Uterus (tissue), 4 donors: ENCODE data around the gene FER. TPM values are rescaled to one million over a fixed set of nuclear protein-coding genes. Genes with fewer than 3 reads are reported as not detected.
"Not testable (repeated sequence)": the region's sequence is repeated elsewhere in the genome, so short reads cannot be mapped to it uniquely, and the experiment has no call there.

Experiments used
- DNase-seq, 2 donors: peaks; one replicate each; pipeline ENCODE4 v3.0.0-alpha.2; 2019 to 2020
- H3K27ac ChIP-seq, 2 donors: fragments of 200-600 bp; sonication (generic); 1 replicate in 1 of 2; 2 replicates in 1 of 2; pipeline ENCODE4 v1.5.1; 2016 to 2018
- H3K27me3 ChIP-seq, 2 donors: fragments of 200-600 bp; sonication (generic); one replicate each; pipeline ENCODE4 v1.5.1; 2018 to 2019; ENCODE audit warnings: control low read depth in 1 of 2
- H3K36me3 ChIP-seq, 2 donors: fragments of 200-600 bp; sonication (generic); one replicate each; pipeline ENCODE4 v1.5.1; 2019; ENCODE audit warnings: control low read depth in 1 of 2
- H3K4me1 ChIP-seq, 2 donors: fragments of 200-600 bp; sonication (generic); one replicate each; pipeline ENCODE4 v1.5.1; 2018 to 2019; ENCODE audit warnings: control low read depth in 1 of 2
- H3K4me3 ChIP-seq, 2 donors: fragments of 200-600 bp; sonication (generic); 1 replicate in 1 of 2; 2 replicates in 1 of 2; pipeline ENCODE4 v1.5.1; 2018 to 2019; ENCODE audit warnings: mild to moderate bottlenecking in 1 of 2
- H3K9me3 ChIP-seq, 2 donors: fragments of 200-600 bp; sonication (generic); one replicate each; pipeline ENCODE4 v1.5.1; 2019; ENCODE audit warnings: control low read depth in 1 of 2
- CTCF ChIP-seq, 4 experiments: fragments of 200-600 bp in 2 of 4; fragments of 450-650 bp in 2 of 4; sonication (generic) in 2 of 4; IDR thresholded peaks; one replicate each; pipeline ENCODE4 v1.5.1; 2016 to 2019; ENCODE audit warnings: antibody characterized with exemption in 4 of 4, mild to moderate bottlenecking in 2 of 4, moderate library complexity in 1 of 4
- POLR2A ChIP-seq, 2 donors: fragments of 450-650 bp; IDR thresholded peaks; one replicate each; pipeline ENCODE4 v1.6.1; 2016; ENCODE audit warnings: antibody characterized with exemption in 2 of 2, mild to moderate bottlenecking in 1 of 2, moderate library complexity in 1 of 2
- intact Hi-C: fragments of 100-400 bp; cut with DNase I; formaldehyde crosslinking; loops from one replicate; pipeline ENCODE4 v1.15.1; 2023; ENCODE audit warnings: low total_unique reads
- total RNA-seq, 4 donors: library from RNA; depleted of rRNA in 3 of 4; stranded (reverse); fragments of >200 nt in 3 of 4; gene quantifications; one replicate each; pipeline versions ENCODE4 v1.1.0 to v1.2.4, GENCODE V29; 2014 to 2023
- donor health status: DM: yes; HTN: yes; CAD: no.

Gene FER
- total RNA-seq, 4 donors from 2014 or later = 16.9 to 60.1 (median 38.0) TPM

GRCh38 chr5:108827131-108827530 is 79.4 kb downstream of the FER start:
- Histone ChIP-seq H3K4me1 (no peaks in the 10 kb centered on the region), H3K36me3 (no peaks in the 10 kb centered on the region), H3K9me3 (no peaks in the 10 kb centered on the region), H3K27ac (no peak overlapping the region), H3K27me3 (no peaks in the 10 kb centered on the region), H3K4me3 (no peak overlapping the region)
- TF ChIP-seq POLR2A (IDR thresholded peaks at IDR 0.05) (no peak), CTCF (IDR thresholded peaks at IDR 0.05) (no peak)
- DNase-seq = no peak
- intact Hi-C loops = no loop called here

- H3K4me1 ChIP-seq = no peaks in the 10 kb centered on the region
- no peak overlapping the region for H3K27ac ChIP-seq
- H3K9me3 ChIP-seq = no peaks in the 10 kb centered on the region
- no peaks in the 10 kb centered on the region for H3K36me3 ChIP-seq
- intact Hi-C loops = no loop called here
- no peaks in the 10 kb centered on the region for H3K27me3 ChIP-seq
- TF ChIP-seq CTCF (IDR thresholded peaks at IDR 0.05) (no peak), POLR2A (IDR thresholded peaks at IDR 0.05) (no peak)
- no peak overlapping the region for H3K4me3 ChIP-seq
- DNase-seq = no peak
Observed at GRCh38 chr5:108830705-108831276, 83.1 kb downstream of the FER start.

- Histone ChIP-seq H3K27me3 (no peaks in the 10 kb centered on the region), H3K27ac (no peak overlapping the region), H3K36me3 (no peaks in the 10 kb centered on the region), H3K9me3 (no peaks in the 10 kb centered on the region), H3K4me3 (no peak overlapping the region), H3K4me1 (no peaks in the 10 kb centered on the region)
- TF ChIP-seq POLR2A (IDR thresholded peaks at IDR 0.05) (no peak), CTCF (IDR thresholded peaks at IDR 0.05) (no peak)
- DNase-seq = no peak
- intact Hi-C loops = no loop called here
Observed at GRCh38 chr5:108836492-108836891, 88.8 kb downstream of the FER start.

GRCh38 chr5:108842260-108842941 is 94.7 kb downstream of the FER start:
- H3K27ac ChIP-seq, H3K9me3 ChIP-seq, H3K36me3 ChIP-seq, intact Hi-C loops, H3K4me1 ChIP-seq, H3K4me3 ChIP-seq, H3K27me3 ChIP-seq, DNase-seq: not testable (repeated sequence)

GRCh38 chr5:108851129-108851528 is 103.4 kb downstream of the FER start:
- H3K27ac ChIP-seq, H3K27me3 ChIP-seq, H3K36me3 ChIP-seq, intact Hi-C loops, H3K9me3 ChIP-seq, H3K4me1 ChIP-seq, H3K4me3 ChIP-seq, DNase-seq: not testable (repeated sequence)

- DNase-seq = no peak
- H3K4me3 ChIP-seq = no peak overlapping the region
- H3K4me1 ChIP-seq = no peaks in the 10 kb centered on the region
- H3K9me3 ChIP-seq = no peaks in the 10 kb centered on the region
- intact Hi-C loops = no loop called here
- H3K27ac ChIP-seq = no peak overlapping the region
- H3K36me3 ChIP-seq = peaks cover 0 to 4% of the 10 kb centered on the region in 2 donors
- no peaks in the 10 kb centered on the region for H3K27me3 ChIP-seq
- TF ChIP-seq POLR2A (IDR thresholded peaks at IDR 0.05) (no peak), CTCF (IDR thresholded peaks at IDR 0.05) (no peak)
Observed at GRCh38 chr5:108857905-108858304, 110.2 kb downstream of the FER start.
